Vagina (tissue), 2 donors: Measurements from ENCODE around the gene PHF13. TPM values are rescaled to one million over a fixed set of nuclear protein-coding genes. Genes with fewer than 3 reads are reported as not detected.
A peak's percentile ranks its signal among the peaks of the same experiment; 100 is the strongest.

ENCODE experiments used
- DNase-seq, 2 donors: peaks; one replicate each; pipeline ENCODE4 v3.0.0-alpha.2; 2017; ENCODE audit errors: extremely low spot score in 2 of 2
- H3K27ac ChIP-seq: fragments of 200-600 bp; sonication (generic); one replicate; pipeline ENCODE4 v1.5.1; 2019
- H3K27me3 ChIP-seq: fragments of 200-600 bp; sonication (generic); one replicate; pipeline ENCODE4 v1.5.1; 2019
- H3K36me3 ChIP-seq, 2 donors: fragments of 200-600 bp; sonication (generic); one replicate each; pipeline ENCODE4 v1.5.1; 2017 to 2019
- H3K4me1 ChIP-seq: fragments of 200-600 bp; sonication (generic); one replicate; pipeline ENCODE4 v1.5.1; 2019
- H3K4me3 ChIP-seq, 2 donors: fragments of 200-600 bp; sonication (generic); 1 replicate in 1 of 2; 2 replicates in 1 of 2; pipeline ENCODE4 v1.5.1; 2016 to 2019
- H3K9me3 ChIP-seq: fragments of 200-600 bp; sonication (generic); one replicate; pipeline ENCODE4 v1.5.1; 2019
- POLR2A ChIP-seq, 2 donors: fragments of 450-650 bp; IDR thresholded peaks; one replicate each; pipeline ENCODE4 v1.6.1; 2017; ENCODE audit warnings: antibody characterized with exemption in 2 of 2, mild to moderate bottlenecking in 2 of 2, moderate library complexity in 2 of 2
- POLR2AphosphoS5 ChIP-seq, 2 donors: sonication (generic); formaldehyde crosslinking; IDR thresholded peaks; one replicate each; pipeline ENCODE4 v1.9.0; 2017; ENCODE audit warnings: antibody characterized with exemption in 2 of 2, mild to moderate bottlenecking in 2 of 2, low read depth in 1 of 2; ENCODE audit not compliant: insufficient read depth in 1 of 2
- intact Hi-C: fragments of 100-400 bp; cut with DNase I; formaldehyde crosslinking; loops from one replicate; pipeline ENCODE4 v1.15.1; 2023
- total RNA-seq: library from RNA; depleted of rRNA; stranded (reverse); fragments of >200 nt; gene quantifications from one replicate; pipeline ENCODE4 v1.2.3, GENCODE V29; 2016
- TF ChIP-seq, protein P1 (sequence below), 3 experiments: fragments of 450-650 bp in 2 of 3; fragments of 200-600 bp in 1 of 3; sonication (generic) in 1 of 3; IDR thresholded peaks; one replicate each; pipeline ENCODE4 v1.5.1; 2017 to 2019; ENCODE audit warnings: antibody characterized with exemption in 3 of 3, mild to moderate bottlenecking in 2 of 3, moderate library complexity in 2 of 3

The PHF13 gene
- total RNA-seq, 1 donor from 2014 or later, result 21.6 TPM

DNA sequence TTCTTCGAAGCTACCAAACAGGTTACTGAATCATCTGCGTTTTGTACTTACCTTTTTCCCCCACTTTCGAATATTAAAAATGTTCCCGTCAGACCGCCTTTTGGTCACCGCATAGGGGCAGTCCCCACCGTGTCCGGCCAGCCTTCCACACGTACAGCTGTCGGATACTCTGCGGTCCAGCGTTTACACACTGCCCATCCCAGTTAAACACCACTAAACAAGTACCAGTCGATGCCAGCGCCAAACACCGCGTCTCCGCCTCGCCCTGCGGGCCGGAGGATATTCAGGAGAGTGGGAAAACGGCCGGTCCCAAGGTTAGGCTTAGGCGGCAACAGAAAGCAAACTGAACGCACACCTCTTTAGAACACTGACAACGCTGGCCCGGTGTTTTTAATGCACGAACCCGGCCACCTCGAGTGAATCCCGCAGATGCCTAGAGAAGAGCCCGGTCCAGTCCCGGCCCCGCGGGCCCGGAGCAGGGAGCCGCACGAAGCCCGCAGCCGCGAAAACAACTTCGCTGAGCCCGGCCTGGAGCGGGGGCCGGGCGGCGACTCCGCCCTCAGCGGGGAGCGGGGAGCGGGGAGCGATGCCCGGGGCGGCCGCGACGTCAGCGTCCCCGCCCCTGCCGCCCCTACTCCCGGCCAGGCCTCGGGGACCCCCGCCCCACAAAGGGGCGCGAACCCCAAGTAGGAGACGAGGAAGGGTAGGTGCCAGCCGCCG, 730 bp upstream of the PHF13 start:
- Histone ChIP-seq H3K27me3 (no peaks in the 10 kb centered on the region), H3K27ac (peak overlapping the region; percentile 97), H3K36me3 (peaks cover 0 to 4% of the 10 kb centered on the region in 2 donors), H3K4me3 (peak overlapping the region; percentile 77 to 98), H3K9me3 (no peaks in the 10 kb centered on the region), H3K4me1 (peaks cover 49% of the 10 kb centered on the region)
- intact Hi-C loops, result no loop called here
- no peak for DNase-seq
- TF ChIP-seq POLR2A (IDR thresholded peaks at IDR 0.05) (peak in 1 of 2 donors; percentile 24), POLR2AphosphoS5 (IDR thresholded peaks at IDR 0.05; ENCODE audit: insufficient read depth in 1 of 2, low read depth in 1 of 2) (peak; percentile 45 to 66)
- TF ChIP-seq, protein P1, sequence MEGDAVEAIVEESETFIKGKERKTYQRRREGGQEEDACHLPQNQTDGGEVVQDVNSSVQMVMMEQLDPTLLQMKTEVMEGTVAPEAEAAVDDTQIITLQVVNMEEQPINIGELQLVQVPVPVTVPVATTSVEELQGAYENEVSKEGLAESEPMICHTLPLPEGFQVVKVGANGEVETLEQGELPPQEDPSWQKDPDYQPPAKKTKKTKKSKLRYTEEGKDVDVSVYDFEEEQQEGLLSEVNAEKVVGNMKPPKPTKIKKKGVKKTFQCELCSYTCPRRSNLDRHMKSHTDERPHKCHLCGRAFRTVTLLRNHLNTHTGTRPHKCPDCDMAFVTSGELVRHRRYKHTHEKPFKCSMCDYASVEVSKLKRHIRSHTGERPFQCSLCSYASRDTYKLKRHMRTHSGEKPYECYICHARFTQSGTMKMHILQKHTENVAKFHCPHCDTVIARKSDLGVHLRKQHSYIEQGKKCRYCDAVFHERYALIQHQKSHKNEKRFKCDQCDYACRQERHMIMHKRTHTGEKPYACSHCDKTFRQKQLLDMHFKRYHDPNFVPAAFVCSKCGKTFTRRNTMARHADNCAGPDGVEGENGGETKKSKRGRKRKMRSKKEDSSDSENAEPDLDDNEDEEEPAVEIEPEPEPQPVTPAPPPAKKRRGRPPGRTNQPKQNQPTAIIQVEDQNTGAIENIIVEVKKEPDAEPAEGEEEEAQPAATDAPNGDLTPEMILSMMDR (IDR thresholded peaks at IDR 0.05), result no peak

DNA sequence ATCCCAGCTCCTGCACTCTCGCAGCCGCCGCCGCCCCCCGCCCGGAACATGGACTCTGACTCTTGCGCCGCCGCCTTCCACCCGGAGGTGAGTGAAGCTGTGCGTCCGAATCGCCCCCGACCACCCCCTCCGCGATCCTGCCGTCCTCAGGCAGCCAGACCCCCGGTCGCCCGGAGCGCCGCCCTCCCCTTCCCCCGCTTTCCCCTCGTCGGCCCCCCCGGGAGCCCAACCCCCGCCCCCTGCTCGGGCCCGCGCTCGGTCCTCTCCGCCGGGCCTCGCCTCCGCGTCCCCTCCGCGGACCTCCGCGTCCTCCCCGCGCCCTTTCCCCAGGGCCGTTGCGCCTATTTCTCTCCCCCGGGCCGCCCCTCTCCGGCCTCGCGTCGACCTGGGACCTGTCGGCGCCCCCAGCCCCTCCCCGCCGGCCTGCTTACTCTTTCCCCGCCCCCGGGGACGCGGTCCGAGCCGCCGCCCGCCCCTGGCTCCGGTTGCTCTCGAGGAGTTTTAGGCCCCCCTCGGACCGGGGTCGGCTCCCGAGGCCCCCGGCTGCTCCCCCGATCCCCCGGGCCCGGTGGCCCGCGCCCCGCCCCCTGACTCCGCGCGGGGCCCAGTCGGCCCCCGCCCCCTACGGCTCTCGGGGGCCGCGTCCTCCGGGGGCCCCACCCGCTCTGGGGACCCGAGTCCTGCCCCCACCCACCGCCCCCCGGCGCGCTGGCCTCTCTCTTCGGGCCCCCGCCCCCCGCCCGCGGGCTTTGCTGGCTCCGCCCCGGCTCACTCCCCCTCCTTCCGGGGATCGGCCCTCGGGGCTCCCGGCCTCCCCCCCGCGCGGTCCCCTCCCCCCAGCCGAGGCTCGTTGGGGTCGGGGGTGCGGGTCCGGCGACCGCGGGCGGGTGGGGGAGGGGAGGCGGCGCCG, 743 bp downstream of the PHF13 start:
- intact Hi-C loops, result no loop called here

DNA sequence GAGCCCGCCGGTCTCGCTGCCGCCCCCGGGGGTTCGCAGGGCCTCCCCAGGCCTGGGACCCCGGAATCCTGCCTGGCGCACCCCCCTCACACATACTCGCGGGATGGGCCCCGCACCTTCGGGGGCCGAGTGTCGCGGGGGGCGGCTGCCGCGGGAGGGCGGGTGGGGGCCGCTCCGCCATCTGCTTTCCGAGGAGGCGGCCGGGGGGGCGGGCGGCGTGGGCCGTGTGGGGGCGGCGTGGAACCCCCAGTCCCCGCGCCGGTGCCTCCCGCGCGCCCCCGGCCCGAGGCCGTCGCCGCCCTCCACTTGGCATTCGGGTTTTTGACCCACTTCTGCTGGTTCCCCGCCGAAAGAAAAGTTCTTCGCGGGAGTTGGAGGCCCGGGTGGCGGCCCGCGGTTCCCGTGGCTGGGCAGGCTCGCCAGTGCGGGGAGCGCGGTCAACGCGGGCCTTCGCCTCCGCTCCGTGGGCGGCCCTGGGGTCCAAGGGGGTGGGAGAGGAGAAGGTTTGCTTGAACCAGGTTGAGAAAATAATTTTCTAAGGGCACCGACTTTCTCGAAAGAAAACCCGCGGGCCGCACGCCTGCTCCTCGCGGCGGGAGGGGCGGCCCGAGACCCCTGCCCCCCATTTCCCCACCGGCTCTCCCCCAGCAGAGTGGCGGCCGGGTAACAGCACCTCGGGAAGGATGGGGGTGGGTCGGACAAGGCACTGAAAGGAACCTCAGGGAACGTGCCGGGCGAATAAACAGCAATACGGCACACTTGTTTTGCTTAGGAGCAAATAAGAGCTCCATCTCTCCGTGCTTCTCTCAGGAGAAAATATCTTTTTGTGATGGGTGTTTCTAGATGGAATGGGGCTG, 1.6 kb downstream of the PHF13 start:
- Histone ChIP-seq H3K27me3 (no peaks in the 10 kb centered on the region), H3K4me3 (peak overlapping the region; percentile 85 to 98), H3K27ac (peak overlapping the region; percentile 97), H3K36me3 (peaks cover 0 to 21% of the 10 kb centered on the region in 2 donors), H3K4me1 (peaks cover 39% of the 10 kb centered on the region), H3K9me3 (no peaks in the 10 kb centered on the region)
- no peak for TF ChIP-seq POLR2AphosphoS5 (IDR thresholded peaks at IDR 0.05; ENCODE audit: insufficient read depth in 1 of 2, low read depth in 1 of 2)
- no peak for TF ChIP-seq POLR2A (IDR thresholded peaks at IDR 0.05)
- intact Hi-C loops, result no loop called here
- no peak for DNase-seq

More for the DNA sequence above, 743 bp downstream of the PHF13 start:
- H3K4me3 ChIP-seq, result peak overlapping the region; percentile 85 to 98
- no peaks in the 10 kb centered on the region for H3K9me3 ChIP-seq
- no peaks in the 10 kb centered on the region for H3K27me3 ChIP-seq
- TF ChIP-seq, protein P1 (IDR thresholded peaks at IDR 0.05), result no peak
- TF ChIP-seq POLR2A (IDR thresholded peaks at IDR 0.05) (no peak), POLR2AphosphoS5 (IDR thresholded peaks at IDR 0.05; ENCODE audit: insufficient read depth in 1 of 2, low read depth in 1 of 2) (no peak)
- peaks cover 48% of the 10 kb centered on the region for H3K4me1 ChIP-seq
- no peak for DNase-seq
- H3K36me3 ChIP-seq, result peaks cover 0 to 13% of the 10 kb centered on the region in 2 donors
- peak overlapping the region; percentile 97 for H3K27ac ChIP-seq

DNA sequence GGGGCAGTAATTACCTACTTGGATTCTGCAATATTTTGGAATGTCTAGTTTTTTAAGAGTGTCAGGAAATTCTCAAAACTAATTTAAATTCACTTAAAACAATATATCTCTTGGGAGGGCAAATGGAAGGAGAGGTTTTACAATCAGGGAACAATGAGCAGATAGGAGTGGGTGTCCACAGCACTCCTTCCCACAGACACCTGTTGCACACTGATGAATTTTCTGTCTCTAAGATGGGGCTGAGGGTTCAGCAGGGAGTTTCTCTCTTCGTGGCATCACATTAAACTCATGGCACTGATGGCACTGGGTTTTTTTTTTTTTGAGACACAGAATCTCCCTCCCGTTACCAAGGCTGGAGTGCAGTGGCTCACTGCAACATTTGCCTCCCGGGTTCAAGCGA, 5.5 kb downstream of the PHF13 start:
- Histone ChIP-seq H3K4me1 (peaks cover 42% of the 10 kb centered on the region), H3K36me3 (peaks cover 0 to 40% of the 10 kb centered on the region in 2 donors)
- DNase-seq, result no peak

More for the DNA sequence above, 5.5 kb downstream of the PHF13 start:
- TF ChIP-seq POLR2A (IDR thresholded peaks at IDR 0.05) (no peak), POLR2AphosphoS5 (IDR thresholded peaks at IDR 0.05; ENCODE audit: insufficient read depth in 1 of 2, low read depth in 1 of 2) (no peak)
- TF ChIP-seq, protein P1 (IDR thresholded peaks at IDR 0.05), result no peak
- intact Hi-C loops, result no loop called here
- Histone ChIP-seq H3K4me3 (no peak overlapping the region), H3K27me3 (no peaks in the 10 kb centered on the region), H3K9me3 (no peaks in the 10 kb centered on the region), H3K27ac (no peak overlapping the region)
